GM23338 (cell line): Measurements from ENCODE around the gene F11R. TPM values are rescaled to one million over a fixed set of nuclear protein-coding genes. Genes with fewer than 3 reads are reported as not detected.
"Not testable (repeated sequence)": the region's sequence is repeated elsewhere in the genome, so short reads cannot be mapped to it uniquely, and the experiment has no call there.

ENCODE experiments used
- ATAC-seq: fragments of 200-7000 bp; cut with Tn5 transposase; 3 replicates; pipeline ENCODE4 v1.9.1; 2020
- DNase-seq: peaks from one replicate; pipeline ENCODE4 v3.0.0-alpha.2; 2015; ENCODE audit warnings: low spot score
- H2AFZ ChIP-seq: fragments of 200-600 bp; sonication (generic); 2 replicates; pipeline ENCODE4 v1.8.0; 2016; ENCODE audit warnings: antibody characterized with exemption, mild to moderate bottlenecking, moderate library complexity
- H3F3A ChIP-seq: fragments of 200-600 bp; sonication (generic); replicated peaks from 2 replicates; pipeline ENCODE4 v1.8.0; 2017; ENCODE audit warnings: antibody characterized with exemption, mixed run types, low read depth
- H3K27ac ChIP-seq: fragments of 200-600 bp; sonication (generic); 2 replicates; pipeline ENCODE4 v1.6.1; 2016; ENCODE audit warnings: low read depth
- H3K27me3 ChIP-seq: fragments of 200-600 bp; sonication (generic); 2 replicates; pipeline ENCODE4 v1.8.0; 2016; ENCODE audit warnings: mild to moderate bottlenecking, mixed run types, moderate library complexity; ENCODE audit not compliant: insufficient read depth
- H3K36me3 ChIP-seq: fragments of 200-600 bp; sonication (generic); 2 replicates; pipeline ENCODE4 v1.8.0; 2016; ENCODE audit warnings: mild to moderate bottlenecking; ENCODE audit not compliant: insufficient read depth
- H3K4me1 ChIP-seq: fragments of 200-600 bp; sonication (generic); 2 replicates; pipeline ENCODE4 v1.8.0; 2016; ENCODE audit warnings: mild to moderate bottlenecking, moderate library complexity; ENCODE audit not compliant: insufficient read depth
- H3K4me2 ChIP-seq: fragments of 200-600 bp; sonication (generic); 2 replicates; pipeline ENCODE4 v1.7.1; 2017; ENCODE audit warnings: mixed run types
- H3K4me3 ChIP-seq: fragments of 200-600 bp; sonication (generic); 2 replicates; pipeline ENCODE4 v1.6.1; 2016; ENCODE audit warnings: mixed run types
- H3K79me2 ChIP-seq: fragments of 200-600 bp; sonication (generic); replicated peaks from 2 replicates; pipeline ENCODE4 v1.8.0; 2017; ENCODE audit warnings: mild to moderate bottlenecking; ENCODE audit not compliant: insufficient read depth
- H3K9me2 ChIP-seq: fragments of 200-600 bp; sonication (generic); 2 replicates; pipeline ENCODE4 v1.8.0; 2017; ENCODE audit not compliant: insufficient read depth
- H4K20me1 ChIP-seq: fragments of 200-600 bp; sonication (generic); replicated peaks from 2 replicates; pipeline ENCODE4 v1.8.0; 2017; ENCODE audit warnings: mild to moderate bottlenecking; ENCODE audit not compliant: insufficient read depth
- H3K27ac Mint-ChIP-seq: 2 replicates; pipeline ENCODE4 v1.8.0; 2020; ENCODE audit warnings: inconsistent platforms, mild to moderate bottlenecking, moderate library complexity, mixed read lengths
- H3K27me3 Mint-ChIP-seq: 3 replicates; pipeline ENCODE4 v1.8.0; 2022; ENCODE audit warnings: low read depth, mild to moderate bottlenecking, moderate library complexity, mixed read lengths, inconsistent platforms; ENCODE audit not compliant: insufficient read depth, poor library complexity
- H3K36me3 Mint-ChIP-seq: 3 replicates; pipeline ENCODE4 v1.8.0; 2021; ENCODE audit warnings: low read depth, mild to moderate bottlenecking, inconsistent platforms, moderate library complexity, mixed read lengths
- H3K4me1 Mint-ChIP-seq: 3 replicates; pipeline ENCODE4 v1.8.0; 2020; ENCODE audit warnings: mild to moderate bottlenecking, inconsistent platforms, mixed read lengths
- H3K4me3 Mint-ChIP-seq: 3 replicates; pipeline ENCODE4 v1.8.0; 2021; ENCODE audit warnings: moderate library complexity, mild to moderate bottlenecking, inconsistent platforms, mixed read lengths
- H3K9me3 Mint-ChIP-seq: 3 replicates; pipeline ENCODE4 v1.8.0; 2020; ENCODE audit warnings: moderate library complexity, mild to moderate bottlenecking, inconsistent platforms, mixed read lengths
- POLR2AphosphoS5 ChIP-seq: IDR thresholded peaks from 2 replicates; pipeline ENCODE4 v1.6.1; 2016; ENCODE audit warnings: antibody characterized with exemption, low read depth
- REST ChIP-seq: IDR thresholded peaks from one replicate; pipeline ENCODE4 v1.6.1; 2018; ENCODE audit warnings: antibody characterized with exemption; ENCODE audit not compliant: unreplicated experiment
- polyA plus RNA-seq: library from polyadenylated mRNA; unstranded; fragments of >200 nt; fragmentation: Nextera tagmentation; extraction: Ambion mirVana; gene quantifications from 2 replicates; pipeline ENCODE4 v1.2.1, GENCODE V29; 2016
- total RNA-seq: library from RNA; depleted of rRNA; stranded (reverse); fragments of >200 nt; shearing (Covaris generic); gene quantifications from 2 replicates; pipeline ENCODE4 v1.2.3, GENCODE V29; 2014
- TF ChIP-seq, protein P1 (sequence below), 2 experiments: fragments of 200-600 bp in 1 of 2; sonication (generic) in 1 of 2; conservative IDR thresholded peaks; 2 replicates each; pipeline versions ENCODE4 v1.5.1 to v1.6.1; 2016 to 2017; ENCODE audit warnings: antibody characterized with exemption in 2 of 2, low read depth in 2 of 2, mild to moderate bottlenecking in 2 of 2, moderate library complexity in 1 of 2

The F11R gene
- total and polyA plus RNA-seq, 2 experiments from 2014 or later: 51.0 to 169 TPM

DNA sequence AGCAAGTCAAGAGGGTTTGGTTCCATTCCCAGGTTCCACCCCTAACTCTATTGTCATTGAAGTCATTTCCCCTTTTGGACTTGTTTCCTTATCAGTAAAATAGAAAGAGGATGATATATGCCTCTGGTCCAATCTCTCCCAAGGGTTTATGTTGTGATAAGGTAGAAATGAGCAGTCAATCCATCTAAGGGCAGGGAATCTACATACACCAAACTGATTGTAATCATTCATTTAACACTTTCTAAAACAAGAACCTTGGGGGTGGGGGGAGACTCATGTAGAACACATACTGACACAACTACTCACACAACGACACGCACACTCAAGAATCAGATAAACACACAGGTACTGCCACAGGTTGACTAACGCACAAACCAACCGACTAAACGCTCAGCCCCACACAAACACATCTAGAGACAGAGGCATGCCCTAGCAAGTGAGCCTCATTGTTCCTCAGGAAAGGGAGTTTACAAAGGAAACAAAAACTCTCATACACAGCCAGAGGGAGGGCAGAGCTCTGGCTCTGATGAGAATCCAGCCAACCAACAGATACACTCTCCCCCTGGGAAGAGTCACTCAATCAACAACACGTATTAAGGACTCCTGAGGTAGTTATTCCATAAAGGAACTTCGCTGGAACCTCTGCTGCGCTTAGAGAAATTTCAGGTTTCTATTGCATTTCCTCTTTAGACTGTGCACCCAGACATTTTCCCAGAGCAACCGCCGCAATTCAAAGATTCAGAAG is 1.0 kb downstream of the F11R start (continued):
- no peak for TF ChIP-seq REST

DNA sequence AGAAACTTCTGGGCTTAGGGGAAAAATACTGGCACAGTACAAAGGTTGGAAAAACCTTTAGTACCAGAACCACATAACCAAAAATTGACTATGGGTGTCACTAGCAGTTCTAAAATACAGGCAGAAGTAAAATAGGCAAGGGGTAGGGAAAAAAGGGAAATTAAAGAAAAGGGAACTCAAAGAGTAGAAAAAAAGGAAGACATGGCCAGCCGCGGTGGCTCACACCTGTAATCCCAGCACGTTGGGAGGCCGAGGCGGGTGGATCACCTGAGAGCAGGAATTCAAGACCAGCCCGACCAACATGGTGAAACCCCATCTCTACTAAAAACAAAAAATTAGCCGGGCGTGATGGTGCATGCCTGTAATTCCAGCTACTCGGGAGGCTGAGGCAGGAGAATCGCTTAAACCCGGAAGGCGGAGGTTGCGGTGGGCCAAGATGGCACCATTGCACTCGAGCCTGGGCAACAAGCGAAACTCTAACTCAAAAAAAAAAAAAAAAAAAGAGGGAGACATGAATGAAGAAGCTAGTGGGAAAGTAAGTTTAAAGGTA is 1.8 kb downstream of the F11R start:
- Mint-ChIP-seq H3K36me3 (peaks cover 24% of the 10 kb centered on the region), H3K4me3 (peak overlapping the region; percentile 89), H3K4me1 (peaks cover 46% of the 10 kb centered on the region), H3K27me3 (peaks cover 11% of the 10 kb centered on the region), H3K27ac (peak overlapping the region; percentile 83)
- not testable (repeated sequence) for H3K27me3 ChIP-seq, H2AFZ ChIP-seq, H3K36me3 ChIP-seq, H3K9me3 Mint-ChIP-seq, H3K9me2 ChIP-seq, DNase-seq, ATAC-seq
- peaks cover 36% of the 10 kb centered on the region for H4K20me1 ChIP-seq
- H3K4me3 ChIP-seq: peak overlapping the region; percentile 99
- peaks cover 42% of the 10 kb centered on the region for H3K4me1 ChIP-seq
- peaks cover 66% of the 10 kb centered on the region for H3K79me2 ChIP-seq
- peak overlapping the region; percentile 97 for H3K4me2 ChIP-seq
- H3K27ac ChIP-seq: peak overlapping the region; percentile 94
- peaks cover 17% of the 10 kb centered on the region for H3F3A ChIP-seq

GRCh38 chr1:161018631-161018930 is 2.4 kb downstream of the F11R start:
- H3F3A ChIP-seq: peaks cover 21% of the 10 kb centered on the region
- peak; percentile 57 for DNase-seq
- H2AFZ ChIP-seq: no peak overlapping the region
- no peaks in the 10 kb centered on the region for H3K27me3 ChIP-seq
- Mint-ChIP-seq H3K27ac (peak overlapping the region; percentile 86), H3K4me1 (peaks cover 52% of the 10 kb centered on the region), H3K27me3 (peaks cover 11% of the 10 kb centered on the region), H3K4me3 (peak overlapping the region; percentile 89), H3K9me3 (no peaks in the 10 kb centered on the region; the same call in 2 of the 3 replicates), H3K36me3 (peaks cover 29% of the 10 kb centered on the region)
- H3K36me3 ChIP-seq: no peaks in the 10 kb centered on the region
- H3K4me3 ChIP-seq: peak overlapping the region; percentile 99
- no peak for ATAC-seq
- H3K9me2 ChIP-seq: no peaks in the 10 kb centered on the region
- peaks cover 72% of the 10 kb centered on the region for H3K79me2 ChIP-seq
- H4K20me1 ChIP-seq: peaks cover 38% of the 10 kb centered on the region
- peaks cover 45% of the 10 kb centered on the region for H3K4me1 ChIP-seq
- TF ChIP-seq, protein P1, sequence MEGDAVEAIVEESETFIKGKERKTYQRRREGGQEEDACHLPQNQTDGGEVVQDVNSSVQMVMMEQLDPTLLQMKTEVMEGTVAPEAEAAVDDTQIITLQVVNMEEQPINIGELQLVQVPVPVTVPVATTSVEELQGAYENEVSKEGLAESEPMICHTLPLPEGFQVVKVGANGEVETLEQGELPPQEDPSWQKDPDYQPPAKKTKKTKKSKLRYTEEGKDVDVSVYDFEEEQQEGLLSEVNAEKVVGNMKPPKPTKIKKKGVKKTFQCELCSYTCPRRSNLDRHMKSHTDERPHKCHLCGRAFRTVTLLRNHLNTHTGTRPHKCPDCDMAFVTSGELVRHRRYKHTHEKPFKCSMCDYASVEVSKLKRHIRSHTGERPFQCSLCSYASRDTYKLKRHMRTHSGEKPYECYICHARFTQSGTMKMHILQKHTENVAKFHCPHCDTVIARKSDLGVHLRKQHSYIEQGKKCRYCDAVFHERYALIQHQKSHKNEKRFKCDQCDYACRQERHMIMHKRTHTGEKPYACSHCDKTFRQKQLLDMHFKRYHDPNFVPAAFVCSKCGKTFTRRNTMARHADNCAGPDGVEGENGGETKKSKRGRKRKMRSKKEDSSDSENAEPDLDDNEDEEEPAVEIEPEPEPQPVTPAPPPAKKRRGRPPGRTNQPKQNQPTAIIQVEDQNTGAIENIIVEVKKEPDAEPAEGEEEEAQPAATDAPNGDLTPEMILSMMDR (conservative IDR thresholded peaks at IDR 0.05; ENCODE audit: low read depth in 2 of 2): no peak
- TF ChIP-seq POLR2AphosphoS5: 0 out of 2 replicates have a peak, but pooled peaks have one; percentile 20
- H3K4me2 ChIP-seq: peak overlapping the region; percentile 97
- peak overlapping the region; percentile 94 for H3K27ac ChIP-seq
